ENCODE data around the gene KDM5B. TPM values are rescaled to one million over a fixed set of nuclear protein-coding genes. Genes with fewer than 3 reads are reported as not detected.

The KDM5B gene
- polyA plus RNA-seq, 1 experiment: 79.1 TPM

DNA sequence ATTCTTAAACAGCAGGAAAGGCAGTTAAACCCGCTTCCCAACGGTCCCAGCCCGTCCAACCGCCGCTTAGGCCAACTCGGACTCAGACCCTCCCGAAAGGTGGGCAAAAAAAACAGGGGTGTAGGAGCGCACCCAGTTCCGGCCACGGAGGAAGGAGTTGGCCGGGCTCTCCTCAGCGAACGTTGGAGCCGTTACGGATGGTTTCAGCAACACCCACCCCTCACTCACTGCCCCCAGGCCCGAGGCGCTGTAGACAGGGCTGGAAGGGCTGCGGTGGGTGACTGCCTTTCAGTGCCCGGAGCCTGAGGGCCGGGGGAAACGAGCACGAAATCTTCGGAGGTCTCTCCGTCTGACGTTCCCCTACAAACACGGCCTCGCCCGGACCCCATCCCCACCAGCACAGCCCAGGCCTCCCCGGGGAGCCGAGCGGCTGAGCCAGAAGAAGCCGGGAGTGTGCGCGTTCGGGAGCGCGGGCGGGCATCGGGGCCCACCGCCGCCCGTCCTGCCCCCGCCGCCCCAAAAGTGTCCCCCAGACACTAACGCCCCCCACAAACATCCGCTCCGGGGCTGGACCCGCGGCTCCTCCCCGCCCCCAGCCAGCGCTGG, 1.3 kb downstream of the KDM5B start:
- ChIA-PET POLR2A (no interaction called here), CTCF (interaction anchor here (0.7 kb wide), 1 partner anchor 525 kb away, joined by 6 read pairs; no protein-coding TSS in a partner anchor)
- Histone ChIP-seq H3K4me3 (ENCODE audit: low read depth, low read length) (peak overlapping the region; percentile 90), H3K27me3 (ENCODE audit: control insufficient read depth, insufficient read depth, low read length) (no peaks in the 10 kb centered on the region), H3K27ac (ENCODE audit: low read depth, low read length) (peak overlapping the region; percentile 73), H3K9me3 (ENCODE audit: control insufficient read depth, insufficient read depth, low read length) (no peaks in the 10 kb centered on the region; the same call in 1 of the 2 replicates)
- no peak for DNase-seq (ENCODE audit: low read depth, low spot score)
- TF ChIP-seq, protein P1, sequence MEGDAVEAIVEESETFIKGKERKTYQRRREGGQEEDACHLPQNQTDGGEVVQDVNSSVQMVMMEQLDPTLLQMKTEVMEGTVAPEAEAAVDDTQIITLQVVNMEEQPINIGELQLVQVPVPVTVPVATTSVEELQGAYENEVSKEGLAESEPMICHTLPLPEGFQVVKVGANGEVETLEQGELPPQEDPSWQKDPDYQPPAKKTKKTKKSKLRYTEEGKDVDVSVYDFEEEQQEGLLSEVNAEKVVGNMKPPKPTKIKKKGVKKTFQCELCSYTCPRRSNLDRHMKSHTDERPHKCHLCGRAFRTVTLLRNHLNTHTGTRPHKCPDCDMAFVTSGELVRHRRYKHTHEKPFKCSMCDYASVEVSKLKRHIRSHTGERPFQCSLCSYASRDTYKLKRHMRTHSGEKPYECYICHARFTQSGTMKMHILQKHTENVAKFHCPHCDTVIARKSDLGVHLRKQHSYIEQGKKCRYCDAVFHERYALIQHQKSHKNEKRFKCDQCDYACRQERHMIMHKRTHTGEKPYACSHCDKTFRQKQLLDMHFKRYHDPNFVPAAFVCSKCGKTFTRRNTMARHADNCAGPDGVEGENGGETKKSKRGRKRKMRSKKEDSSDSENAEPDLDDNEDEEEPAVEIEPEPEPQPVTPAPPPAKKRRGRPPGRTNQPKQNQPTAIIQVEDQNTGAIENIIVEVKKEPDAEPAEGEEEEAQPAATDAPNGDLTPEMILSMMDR (IDR thresholded peaks at IDR 0.05; ENCODE audit: low read depth, low read length): no peak

DNA sequence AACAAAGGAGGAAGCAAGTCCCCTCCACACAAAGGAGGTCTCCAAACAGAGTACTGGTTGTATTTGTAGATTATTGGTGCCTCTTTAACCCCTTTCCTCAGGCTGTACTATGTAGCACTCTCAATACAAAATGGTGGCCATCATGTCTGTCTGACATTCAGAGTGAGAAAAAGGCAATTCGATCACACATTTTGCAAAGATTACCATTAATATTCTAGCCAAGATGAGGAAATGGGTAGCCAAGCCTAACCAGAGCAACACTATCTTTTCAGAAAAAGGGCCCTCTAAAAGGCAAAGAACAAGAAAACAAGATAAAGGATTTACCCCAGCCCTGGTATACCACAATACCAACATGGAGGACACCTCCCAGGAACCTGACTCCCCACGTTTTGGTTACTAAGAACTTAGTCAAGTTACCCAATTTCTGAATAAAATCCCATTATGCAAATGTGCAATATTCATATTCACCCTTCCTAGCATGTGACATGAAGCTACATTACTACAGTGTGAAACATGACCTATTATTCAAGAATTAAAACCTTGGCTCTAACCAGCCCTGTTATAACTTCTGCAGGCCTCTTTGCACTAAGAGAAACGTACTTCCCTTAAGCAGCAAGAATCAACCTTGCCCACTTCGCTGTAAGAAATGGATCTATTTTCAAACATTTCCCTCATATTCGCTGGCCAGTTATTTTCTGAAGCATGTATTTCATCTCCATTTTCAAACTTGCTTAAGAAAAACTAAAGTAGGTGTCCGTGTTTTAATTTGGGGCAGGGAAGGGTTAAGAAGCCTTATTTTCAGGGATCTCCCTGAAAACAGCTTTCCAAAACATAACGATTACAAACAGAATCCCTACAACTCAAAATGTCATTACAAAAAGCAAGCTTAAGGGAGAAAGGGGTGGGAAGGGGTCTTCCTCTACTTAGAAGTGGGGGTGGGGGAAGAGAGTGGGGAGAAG, 2.1 kb downstream of the KDM5B start:
- ChIA-PET CTCF (interaction anchor here (0.7 to 1.4 kb wide), 2 partner anchors 86 to 524 kb away, joined by 5 to 6 read pairs; no protein-coding TSS in a partner anchor), POLR2A (interaction anchor here (0.6 kb wide), 1 partner anchor 92 kb away, joined by 3 read pairs; no protein-coding TSS in a partner anchor)
- H3K4me3 ChIP-seq (ENCODE audit: low read depth, low read length): peak overlapping the region; percentile 90
- no peaks in the 10 kb centered on the region; the same call in 1 of the 2 replicates for H3K9me3 ChIP-seq (ENCODE audit: control insufficient read depth, insufficient read depth, low read length)
- no peak for DNase-seq (ENCODE audit: low read depth, low spot score)
- TF ChIP-seq, protein P1 (IDR thresholded peaks at IDR 0.05; ENCODE audit: low read depth, low read length): no peak
- peak overlapping the region; percentile 73 for H3K27ac ChIP-seq (ENCODE audit: low read depth, low read length)
- H3K27me3 ChIP-seq (ENCODE audit: control insufficient read depth, insufficient read depth, low read length): no peaks in the 10 kb centered on the region

DNA sequence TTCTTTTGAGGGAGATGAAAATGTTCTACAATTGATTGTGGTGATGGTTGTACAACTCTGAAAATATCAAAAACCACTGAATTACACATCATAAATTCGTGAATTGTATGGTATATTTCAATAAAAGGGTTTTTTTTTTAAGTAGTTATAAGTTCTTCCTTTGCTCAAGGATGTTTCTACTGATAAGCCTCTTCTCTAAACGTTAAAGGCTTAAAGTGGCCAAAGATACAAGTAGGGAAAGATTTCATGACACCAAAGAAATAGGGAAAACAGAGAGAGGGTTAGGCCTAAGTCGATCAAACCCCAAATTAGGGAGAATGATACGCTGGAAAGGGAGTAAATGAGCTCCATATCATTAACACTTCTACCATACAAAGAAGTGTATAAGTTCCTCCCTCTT, 4.1 kb downstream of the KDM5B start:
- CTCF ChIA-PET: no interaction called here
- TF ChIP-seq, protein P1 (IDR thresholded peaks at IDR 0.05; ENCODE audit: low read depth, low read length): no peak
- Histone ChIP-seq H3K4me3 (ENCODE audit: low read depth, low read length) (no peak overlapping the region), H3K9me3 (ENCODE audit: control insufficient read depth, insufficient read depth, low read length) (no peaks in the 10 kb centered on the region; the same call in 1 of the 2 replicates), H3K27me3 (ENCODE audit: control insufficient read depth, insufficient read depth, low read length) (no peaks in the 10 kb centered on the region), H3K27ac (ENCODE audit: low read depth, low read length) (no peak overlapping the region)
- DNase-seq (ENCODE audit: low read depth, low spot score): no peak
- POLR2A ChIA-PET: no interaction called here

DNA sequence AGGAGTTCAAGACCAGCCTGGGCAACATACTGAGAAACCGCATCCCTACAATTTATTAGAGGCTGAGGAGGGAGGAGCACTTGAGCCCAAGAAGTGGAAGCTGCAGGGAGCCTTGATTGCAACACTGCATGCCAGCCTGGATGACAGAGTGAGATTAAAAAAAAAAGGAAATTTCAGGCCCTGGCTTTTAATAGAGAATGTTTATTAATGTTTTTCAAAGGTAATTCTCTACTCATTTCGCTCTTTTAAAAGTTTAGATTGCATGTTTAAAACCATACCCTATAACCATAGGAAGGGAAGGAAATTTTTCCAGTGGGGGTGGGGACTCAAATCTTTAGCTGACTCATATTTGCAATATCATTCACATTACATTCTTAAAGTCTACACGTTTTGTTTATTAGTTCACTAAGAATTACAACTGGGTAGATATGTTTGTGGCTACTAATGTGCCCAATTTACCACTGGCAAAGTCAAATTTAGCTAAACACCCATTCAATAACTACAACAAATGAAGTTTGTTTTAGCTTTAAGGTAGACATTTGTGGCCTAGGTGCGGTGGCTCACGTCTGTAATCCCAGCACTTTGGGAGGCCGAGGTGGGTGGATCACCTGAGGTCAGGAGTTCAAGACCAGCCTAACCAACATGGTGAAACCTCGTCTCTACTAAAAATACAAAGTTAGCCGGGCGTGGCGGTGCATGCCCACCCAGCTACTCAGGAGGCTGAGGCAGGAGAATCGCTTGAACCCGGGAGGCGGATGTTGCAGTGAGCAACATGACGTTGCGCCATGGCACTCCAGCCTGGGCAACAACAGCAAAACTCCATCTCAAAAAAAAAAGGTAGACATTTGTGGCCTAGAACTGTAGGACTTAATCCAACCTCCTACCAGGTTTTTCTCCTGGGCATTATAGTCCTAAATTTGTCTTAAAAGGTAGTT, 5.0 kb downstream of the KDM5B start:
- DNase-seq (ENCODE audit: low read depth, low spot score): no peak

More for the DNA sequence above, 5.0 kb downstream of the KDM5B start:
- Histone ChIP-seq H3K9me3 (ENCODE audit: control insufficient read depth, insufficient read depth, low read length) (no peaks in the 10 kb centered on the region; the same call in 1 of the 2 replicates), H3K27me3 (ENCODE audit: control insufficient read depth, insufficient read depth, low read length) (no peaks in the 10 kb centered on the region), H3K27ac (ENCODE audit: low read depth, low read length) (peak overlapping the region; percentile 13), H3K4me3 (ENCODE audit: low read depth, low read length) (no peak overlapping the region)
- TF ChIP-seq, protein P1 (IDR thresholded peaks at IDR 0.05; ENCODE audit: low read depth, low read length): no peak
- ChIA-PET CTCF (no interaction called here), POLR2A (interaction anchor here (0.7 to 1.0 kb wide), 2 partner anchors 16 to 85 kb away, joined by 3 to 8 read pairs; no protein-coding TSS in a partner anchor)

All from AG04450 (cell line).